ENCODE results near the gene MYLK4. TPM values are rescaled to one million over a fixed set of nuclear protein-coding genes. Genes with fewer than 3 reads are reported as not detected.

Gene MYLK4
- polyA plus RNA-seq, 3 donors: 0.04 to 0.45 (median 0.08) TPM

DNA sequence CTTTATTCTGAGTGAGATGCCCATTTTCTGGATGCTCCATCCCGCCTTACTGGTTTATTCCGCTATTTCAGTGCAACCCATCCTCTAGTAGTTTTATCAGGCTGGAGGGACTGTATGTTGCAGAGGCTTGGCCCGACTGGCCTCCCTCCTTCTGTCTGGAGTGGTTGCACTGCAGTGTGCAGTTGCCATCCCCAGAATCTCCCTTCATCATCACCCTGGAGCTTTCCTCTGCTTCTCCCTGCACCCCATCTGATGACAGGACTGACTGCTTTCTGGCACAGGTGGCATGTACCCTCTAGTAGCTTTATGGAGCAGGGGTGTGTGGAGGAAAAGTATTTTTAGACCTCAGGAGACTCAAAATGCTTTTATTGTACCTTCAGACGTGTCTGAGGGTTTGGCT is 35.5 kb upstream of the MYLK4 start:
- Mint-ChIP-seq H3K27ac (peak overlapping the region in 1 of 7 donors; percentile 27), H3K27me3 (ENCODE audit: low read depth in 3 of 3) (peaks cover 0 to 2% (median 0%) of the 10 kb centered on the region in 3 donors), H3K4me1 (peaks cover 13% of the 10 kb centered on the region), H3K9me3 (no peaks in the 10 kb centered on the region), H3K36me3 (peaks cover 57 to 76% of the 10 kb centered on the region in 2 donors), H3K4me3 (no peak overlapping the region)
- no peak overlapping the region for H3K4me3 ChIP-seq (replicated peaks in 1 of 3; ENCODE audit: low read depth in 2 of 3, low read length in 3 of 3)
- H3K27ac ChIP-seq (ENCODE audit: low read depth in 1 of 2, low read length in 2 of 2): no peak overlapping the region
- intact Hi-C loops (cut with micrococcal nuclease): no loop called here
- DNase-seq: no peak
- H3K4me1 ChIP-seq (ENCODE audit: control insufficient read depth in 1 of 2, insufficient read depth in 2 of 2, low read length in 2 of 2): peaks cover 3 to 8% of the 10 kb centered on the region in 2 donors
- no peaks in the 10 kb centered on the region for H3K9me3 ChIP-seq (replicated peaks in 1 of 2; ENCODE audit: control insufficient read depth in 1 of 2, insufficient read depth in 1 of 2, low read length in 2 of 2)
- H3K79me2 ChIP-seq (ENCODE audit: insufficient read depth, low read length): peaks cover 25% of the 10 kb centered on the region
- peaks cover 26% of the 10 kb centered on the region for H4K20me1 ChIP-seq (ENCODE audit: insufficient read depth, low read length)
- peaks cover 43 to 68% of the 10 kb centered on the region in 2 donors for H3K36me3 ChIP-seq (replicated peaks in 1 of 2; ENCODE audit: control insufficient read depth in 1 of 2, insufficient read depth in 2 of 2, low read length in 2 of 2)
- no peak overlapping the region for H3K9ac ChIP-seq (ENCODE audit: insufficient read depth, low read length, poor library complexity, severe bottlenecking)
- H3K4me2 ChIP-seq (replicated peaks; ENCODE audit: extremely low read depth, low read length, poor library complexity, severe bottlenecking): no peak overlapping the region
- WGBS (ENCODE audit: insufficient coverage): no CpG with 5 or more reads among the region's 4 CpGs
- no peaks in the 10 kb centered on the region for H3K27me3 ChIP-seq (ENCODE audit: control insufficient read depth in 2 of 2, insufficient read depth in 2 of 2, low read length in 2 of 2)
- TF ChIP-seq, protein P1, sequence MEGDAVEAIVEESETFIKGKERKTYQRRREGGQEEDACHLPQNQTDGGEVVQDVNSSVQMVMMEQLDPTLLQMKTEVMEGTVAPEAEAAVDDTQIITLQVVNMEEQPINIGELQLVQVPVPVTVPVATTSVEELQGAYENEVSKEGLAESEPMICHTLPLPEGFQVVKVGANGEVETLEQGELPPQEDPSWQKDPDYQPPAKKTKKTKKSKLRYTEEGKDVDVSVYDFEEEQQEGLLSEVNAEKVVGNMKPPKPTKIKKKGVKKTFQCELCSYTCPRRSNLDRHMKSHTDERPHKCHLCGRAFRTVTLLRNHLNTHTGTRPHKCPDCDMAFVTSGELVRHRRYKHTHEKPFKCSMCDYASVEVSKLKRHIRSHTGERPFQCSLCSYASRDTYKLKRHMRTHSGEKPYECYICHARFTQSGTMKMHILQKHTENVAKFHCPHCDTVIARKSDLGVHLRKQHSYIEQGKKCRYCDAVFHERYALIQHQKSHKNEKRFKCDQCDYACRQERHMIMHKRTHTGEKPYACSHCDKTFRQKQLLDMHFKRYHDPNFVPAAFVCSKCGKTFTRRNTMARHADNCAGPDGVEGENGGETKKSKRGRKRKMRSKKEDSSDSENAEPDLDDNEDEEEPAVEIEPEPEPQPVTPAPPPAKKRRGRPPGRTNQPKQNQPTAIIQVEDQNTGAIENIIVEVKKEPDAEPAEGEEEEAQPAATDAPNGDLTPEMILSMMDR (IDR thresholded peaks at IDR 0.05): no peak
- H2AFZ ChIP-seq (ENCODE audit: insufficient read depth, low read depth, low read length, poor library complexity, severe bottlenecking): no peak overlapping the region

DNA sequence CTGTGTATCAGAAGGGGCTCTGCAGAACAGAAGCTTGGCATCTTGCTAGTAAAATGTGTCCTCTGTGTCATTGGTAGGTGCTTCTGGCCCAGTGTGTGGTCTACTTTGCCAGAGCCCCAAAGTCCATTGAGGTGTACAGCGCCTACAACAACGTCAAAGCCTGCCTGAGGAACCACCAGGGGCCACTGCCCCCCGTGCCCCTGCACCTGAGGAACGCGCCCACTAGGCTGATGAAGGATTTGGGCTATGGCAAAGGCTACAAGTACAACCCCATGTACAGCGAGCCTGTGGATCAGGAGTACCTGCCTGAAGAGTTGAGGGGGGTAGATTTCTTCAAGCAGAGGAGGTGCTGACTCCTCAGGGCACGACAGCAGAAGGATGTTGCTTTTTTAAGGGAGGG is 34.2 kb upstream of the MYLK4 start:
- no peaks in the 10 kb centered on the region for H3K9me3 ChIP-seq (replicated peaks in 1 of 2; ENCODE audit: control insufficient read depth in 1 of 2, insufficient read depth in 1 of 2, low read length in 2 of 2)
- Mint-ChIP-seq H3K27me3 (ENCODE audit: low read depth in 3 of 3) (peaks cover 0 to 2% (median 0%) of the 10 kb centered on the region in 3 donors), H3K36me3 (peaks cover 71 to 89% of the 10 kb centered on the region in 2 donors), H3K9me3 (no peaks in the 10 kb centered on the region), H3K4me3 (no peak overlapping the region), H3K4me1 (peaks cover 8% of the 10 kb centered on the region), H3K27ac (peak overlapping the region in 2 of 7 donors; percentile 2 to 39)
- no peak overlapping the region for H3K27ac ChIP-seq (ENCODE audit: low read depth in 1 of 2, low read length in 2 of 2)
- no peak overlapping the region for H3K9ac ChIP-seq (ENCODE audit: insufficient read depth, low read length, poor library complexity, severe bottlenecking)
- H3K4me1 ChIP-seq (ENCODE audit: control insufficient read depth in 1 of 2, insufficient read depth in 2 of 2, low read length in 2 of 2): no peaks in the 10 kb centered on the region
- no peak overlapping the region for H3K4me2 ChIP-seq (replicated peaks; ENCODE audit: extremely low read depth, low read length, poor library complexity, severe bottlenecking)
- TF ChIP-seq, protein P1 (IDR thresholded peaks at IDR 0.05): no peak
- intact Hi-C loops (cut with micrococcal nuclease): no loop called here
- H3K4me3 ChIP-seq (replicated peaks in 1 of 3; ENCODE audit: low read depth in 2 of 3, low read length in 3 of 3): no peak overlapping the region
- peaks cover 35% of the 10 kb centered on the region for H4K20me1 ChIP-seq (ENCODE audit: insufficient read depth, low read length)
- 89% methylated on average over 7 of the region's 7 CpGs for WGBS (ENCODE audit: insufficient coverage)
- H2AFZ ChIP-seq (ENCODE audit: insufficient read depth, low read depth, low read length, poor library complexity, severe bottlenecking): no peak overlapping the region
- peaks cover 56 to 82% of the 10 kb centered on the region in 2 donors for H3K36me3 ChIP-seq (replicated peaks in 1 of 2; ENCODE audit: control insufficient read depth in 1 of 2, insufficient read depth in 2 of 2, low read length in 2 of 2)
- H3K27me3 ChIP-seq (ENCODE audit: control insufficient read depth in 2 of 2, insufficient read depth in 2 of 2, low read length in 2 of 2): no peaks in the 10 kb centered on the region
- H3K79me2 ChIP-seq (ENCODE audit: insufficient read depth, low read length): peaks cover 37% of the 10 kb centered on the region
- DNase-seq: no peak
